PC-9 (cell line): ENCODE measurements around the gene NPHP4.

Source experiments
- EZH2 ChIP-seq: fragments of 200-600 bp; sonication (generic); IDR thresholded peaks from 2 replicates; pipeline ENCODE4 v1.8.0; 2017; ENCODE audit warnings: antibody characterized with exemption, low read depth
- TF ChIP-seq, protein P1 (sequence below): fragments of 200-600 bp; sonication (generic); conservative IDR thresholded peaks from 2 replicates; pipeline ENCODE4 v1.6.1; 2017; ENCODE audit warnings: mixed run types, antibody characterized with exemption, mild to moderate bottlenecking, moderate library complexity

GRCh38 chr1:5883129-5884048, 108.8 kb downstream of the NPHP4 start:
- no peak for TF ChIP-seq EZH2
- TF ChIP-seq, protein P1, sequence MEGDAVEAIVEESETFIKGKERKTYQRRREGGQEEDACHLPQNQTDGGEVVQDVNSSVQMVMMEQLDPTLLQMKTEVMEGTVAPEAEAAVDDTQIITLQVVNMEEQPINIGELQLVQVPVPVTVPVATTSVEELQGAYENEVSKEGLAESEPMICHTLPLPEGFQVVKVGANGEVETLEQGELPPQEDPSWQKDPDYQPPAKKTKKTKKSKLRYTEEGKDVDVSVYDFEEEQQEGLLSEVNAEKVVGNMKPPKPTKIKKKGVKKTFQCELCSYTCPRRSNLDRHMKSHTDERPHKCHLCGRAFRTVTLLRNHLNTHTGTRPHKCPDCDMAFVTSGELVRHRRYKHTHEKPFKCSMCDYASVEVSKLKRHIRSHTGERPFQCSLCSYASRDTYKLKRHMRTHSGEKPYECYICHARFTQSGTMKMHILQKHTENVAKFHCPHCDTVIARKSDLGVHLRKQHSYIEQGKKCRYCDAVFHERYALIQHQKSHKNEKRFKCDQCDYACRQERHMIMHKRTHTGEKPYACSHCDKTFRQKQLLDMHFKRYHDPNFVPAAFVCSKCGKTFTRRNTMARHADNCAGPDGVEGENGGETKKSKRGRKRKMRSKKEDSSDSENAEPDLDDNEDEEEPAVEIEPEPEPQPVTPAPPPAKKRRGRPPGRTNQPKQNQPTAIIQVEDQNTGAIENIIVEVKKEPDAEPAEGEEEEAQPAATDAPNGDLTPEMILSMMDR = no peak
